Raji (cell line): ENCODE data around the gene MRPL51.

ENCODE experiments used
- POLR2A ChIP-seq: IDR thresholded peaks from 2 replicates; pipeline ENCODE4 v1.6.1; 2011; ENCODE audit warnings: low read depth, low read length, control low read depth; ENCODE audit not compliant: insufficient read depth

Gene MRPL51

DNA sequence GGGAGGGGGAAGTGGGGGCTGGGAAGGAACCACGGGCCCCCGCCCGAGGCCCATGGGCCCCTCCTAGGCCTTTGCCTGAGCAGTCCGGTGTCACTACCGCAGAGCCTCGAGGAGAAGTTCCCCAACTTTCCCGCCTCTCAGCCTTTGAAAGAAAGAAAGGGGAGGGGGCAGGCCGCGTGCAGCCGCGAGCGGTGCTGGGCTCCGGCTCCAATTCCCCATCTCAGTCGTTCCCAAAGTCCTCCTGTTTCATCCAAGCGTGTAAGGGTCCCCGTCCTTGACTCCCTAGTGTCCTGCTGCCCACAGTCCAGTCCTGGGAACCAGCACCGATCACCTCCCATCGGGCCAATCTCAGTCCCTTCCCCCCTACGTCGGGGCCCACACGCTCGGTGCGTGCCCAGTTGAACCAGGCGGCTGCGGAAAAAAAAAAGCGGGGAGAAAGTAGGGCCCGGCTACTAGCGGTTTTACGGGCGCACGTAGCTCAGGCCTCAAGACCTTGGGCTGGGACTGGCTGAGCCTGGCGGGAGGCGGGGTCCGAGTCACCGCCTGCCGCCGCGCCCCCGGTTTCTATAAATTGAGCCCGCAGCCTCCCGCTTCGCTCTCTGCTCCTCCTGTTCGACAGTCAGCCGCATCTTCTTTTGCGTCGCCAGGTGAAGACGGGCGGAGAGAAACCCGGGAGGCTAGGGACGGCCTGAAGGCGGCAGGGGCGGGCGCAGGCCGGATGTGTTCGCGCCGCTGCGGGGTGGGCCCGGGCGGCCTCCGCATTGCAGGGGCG is 41.0 kb upstream of the MRPL51 start, which contains the start of gene GAPDH:
Gene GAPDH (plus strand): TSS at position 595 of the 772 bp plus-strand sequence. CDS start 316 bp downstream, outside the sequence.
- peak; percentile 98 for TF ChIP-seq POLR2A

DNA sequence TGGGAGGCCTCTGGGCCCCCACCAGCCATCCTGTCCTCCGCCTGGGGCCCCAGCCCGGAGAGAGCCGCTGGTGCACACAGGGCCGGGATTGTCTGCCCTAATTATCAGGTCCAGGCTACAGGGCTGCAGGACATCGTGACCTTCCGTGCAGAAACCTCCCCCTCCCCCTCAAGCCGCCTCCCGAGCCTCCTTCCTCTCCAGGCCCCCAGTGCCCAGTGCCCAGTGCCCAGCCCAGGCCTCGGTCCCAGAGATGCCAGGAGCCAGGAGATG is 40.5 kb upstream of the MRPL51 start:
- TF ChIP-seq POLR2A = peak; percentile 61

DNA sequence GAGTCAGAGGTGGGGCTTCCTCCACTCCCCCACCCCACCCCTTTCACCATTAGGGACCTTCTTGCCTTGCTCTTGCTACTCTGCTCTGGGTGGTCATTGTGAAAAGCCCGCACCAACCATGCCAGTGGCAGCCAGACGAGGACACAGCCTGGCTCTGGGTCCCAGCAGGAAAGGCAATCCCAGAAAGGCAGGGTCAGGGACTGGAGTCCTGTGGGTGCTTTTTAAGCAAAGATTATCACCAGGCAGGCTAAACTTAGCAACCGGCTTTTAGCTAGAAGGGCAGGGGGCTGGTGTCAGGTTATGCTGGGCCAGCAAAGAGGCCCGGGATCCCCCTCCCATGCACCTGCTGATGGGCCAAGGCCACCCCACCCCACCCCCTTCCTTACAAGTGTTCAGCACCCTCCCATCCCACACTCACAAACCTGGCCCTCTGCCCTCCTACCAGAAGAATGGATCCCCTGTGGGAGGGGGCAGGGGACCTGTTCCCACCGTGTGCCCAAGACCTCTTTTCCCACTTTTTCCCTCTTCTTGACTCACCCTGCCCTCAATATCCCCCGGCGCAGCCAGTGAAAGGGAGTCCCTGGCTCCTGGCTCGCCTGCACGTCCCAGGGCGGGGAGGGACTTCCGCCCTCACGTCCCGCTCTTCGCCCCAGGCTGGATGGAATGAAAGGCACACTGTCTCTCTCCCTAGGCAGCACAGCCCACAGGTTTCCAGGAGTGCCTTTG is 40.0 kb upstream of the MRPL51 start:
- TF ChIP-seq POLR2A = peak; percentile 61; the same call in 1 of the 2 replicates

DNA sequence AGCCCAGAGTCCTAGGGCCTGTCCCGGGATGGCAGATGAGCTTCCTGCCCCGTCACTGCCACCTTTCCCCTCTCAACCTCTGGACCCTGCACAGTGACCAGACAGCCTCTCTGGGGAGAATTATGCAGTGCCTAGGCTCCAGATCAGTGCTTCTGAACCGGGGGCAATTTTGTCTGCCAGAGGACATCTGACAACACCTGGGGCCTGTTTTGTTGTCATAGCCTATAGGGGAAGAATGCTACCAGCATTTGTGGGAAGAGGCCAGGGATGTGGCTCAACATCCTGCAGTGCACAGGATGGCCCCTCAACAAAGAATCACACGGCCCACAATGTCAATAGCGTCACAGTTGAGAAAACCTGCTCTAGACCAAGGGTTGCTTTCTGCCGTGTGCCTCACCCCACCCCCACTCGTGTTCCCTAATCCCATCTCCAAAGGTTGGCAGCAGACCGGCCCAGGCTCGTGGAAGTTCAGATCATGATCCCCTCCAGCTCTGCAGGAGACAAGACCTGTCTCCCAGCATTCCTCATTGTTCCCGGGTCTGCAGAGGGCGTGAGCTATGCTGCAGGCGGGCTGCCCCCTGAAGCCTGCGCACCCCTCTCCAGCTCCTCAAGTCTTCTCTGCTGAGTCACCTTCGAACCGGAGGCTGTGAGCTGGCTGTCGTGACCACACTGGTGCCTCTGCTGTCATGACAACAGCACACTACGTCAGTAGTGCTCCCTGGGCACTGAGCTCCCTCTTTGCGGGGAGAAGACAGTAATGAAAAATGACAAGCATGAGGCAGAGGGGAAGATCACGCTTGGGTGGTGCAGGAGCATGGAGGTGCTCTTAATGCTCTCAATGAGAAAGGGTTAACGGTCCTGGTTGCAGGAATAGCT is 39.2 kb upstream of the MRPL51 start:
- TF ChIP-seq POLR2A = peak; percentile 51; the same call in 1 of the 2 replicates

DNA sequence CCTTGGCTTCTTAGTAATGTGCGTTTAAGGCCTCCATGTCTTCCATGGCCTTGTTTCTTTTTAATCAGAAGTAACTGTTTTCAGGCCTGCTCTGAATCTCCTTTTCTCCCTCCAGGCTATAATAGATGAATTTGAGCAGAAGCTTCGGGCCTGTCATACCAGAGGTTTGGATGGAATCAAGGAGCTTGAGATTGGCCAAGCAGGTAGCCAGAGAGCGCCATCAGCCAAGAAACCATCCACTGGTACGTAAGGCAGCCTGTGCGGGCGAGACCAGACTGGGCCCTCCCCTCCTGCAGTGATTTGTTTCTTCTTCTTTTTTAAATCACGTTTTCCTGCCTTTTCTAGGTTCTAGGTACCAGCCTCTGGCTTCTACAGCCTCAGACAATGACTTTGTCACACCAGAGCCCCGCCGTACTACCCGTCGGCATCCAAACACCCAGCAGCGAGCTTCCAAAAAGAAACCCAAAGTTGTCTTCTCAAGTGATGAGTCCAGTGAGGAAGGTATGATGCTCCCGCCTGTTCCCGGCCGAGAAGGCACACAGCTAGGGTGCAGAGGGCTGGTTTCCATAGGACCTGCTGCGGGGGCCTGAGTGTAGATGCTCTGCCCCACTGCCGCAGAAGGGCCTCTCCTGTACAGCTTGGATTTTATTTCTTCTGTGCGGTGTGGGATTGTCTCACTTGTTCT is 37.7 kb upstream of the MRPL51 start:
- peak; percentile 17; the same call in 1 of the 2 replicates for TF ChIP-seq POLR2A

DNA sequence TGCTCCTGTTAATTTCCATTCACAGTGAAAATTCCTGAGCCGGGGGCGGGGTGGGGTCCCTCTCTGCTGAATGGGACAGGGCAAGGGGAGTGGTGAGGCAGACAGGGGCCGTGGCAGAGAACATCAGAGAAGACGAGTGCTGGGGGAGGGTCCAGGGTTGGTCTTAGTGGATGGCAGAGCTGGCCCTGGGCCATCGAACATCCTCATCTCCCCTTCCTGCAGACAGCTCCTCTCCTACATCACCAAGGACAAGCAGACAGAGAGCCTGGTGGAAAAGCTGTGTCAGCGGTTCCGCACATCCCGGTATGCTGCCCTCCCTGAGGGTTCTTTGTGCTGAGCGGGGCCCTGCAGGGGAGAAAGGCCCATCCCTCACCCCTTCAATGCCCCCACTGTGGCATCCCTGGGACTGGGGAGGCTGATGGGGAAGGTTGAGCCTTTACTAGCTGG is 36.3 kb upstream of the MRPL51 start:
- no peak for TF ChIP-seq POLR2A

DNA sequence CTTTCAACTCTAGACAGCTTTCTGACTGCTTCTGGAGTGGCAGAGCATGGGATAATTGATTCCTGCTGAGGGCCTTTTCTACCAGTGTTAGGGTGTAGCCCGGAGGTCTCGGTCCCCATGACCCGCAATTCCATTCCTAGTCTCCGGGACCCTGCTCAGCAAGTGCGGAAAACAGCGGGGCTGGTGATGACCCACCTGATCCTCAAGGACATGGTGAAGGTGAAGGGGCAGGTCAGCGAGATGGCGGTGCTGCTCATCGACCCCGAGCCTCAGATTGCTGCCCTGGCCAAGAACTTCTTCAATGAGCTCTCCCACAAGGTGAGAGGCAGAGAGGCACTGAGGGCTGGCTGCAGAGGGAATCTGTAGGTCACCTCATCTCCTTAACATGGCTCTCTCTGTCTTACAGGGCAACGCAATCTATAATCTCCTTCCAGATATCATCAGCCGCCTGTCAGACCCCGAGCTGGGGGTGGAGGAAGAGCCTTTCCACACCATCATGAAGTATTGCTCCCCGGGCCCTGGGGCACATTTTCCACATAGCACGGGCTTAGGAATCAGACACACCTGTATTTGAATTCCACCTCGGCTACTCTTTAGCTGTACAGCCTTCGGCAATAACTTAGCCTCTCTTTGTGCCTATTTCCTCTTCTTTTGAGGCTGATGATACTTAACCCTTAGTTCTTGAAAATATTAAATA is 35.6 kb upstream of the MRPL51 start:
- TF ChIP-seq POLR2A = no peak

DNA sequence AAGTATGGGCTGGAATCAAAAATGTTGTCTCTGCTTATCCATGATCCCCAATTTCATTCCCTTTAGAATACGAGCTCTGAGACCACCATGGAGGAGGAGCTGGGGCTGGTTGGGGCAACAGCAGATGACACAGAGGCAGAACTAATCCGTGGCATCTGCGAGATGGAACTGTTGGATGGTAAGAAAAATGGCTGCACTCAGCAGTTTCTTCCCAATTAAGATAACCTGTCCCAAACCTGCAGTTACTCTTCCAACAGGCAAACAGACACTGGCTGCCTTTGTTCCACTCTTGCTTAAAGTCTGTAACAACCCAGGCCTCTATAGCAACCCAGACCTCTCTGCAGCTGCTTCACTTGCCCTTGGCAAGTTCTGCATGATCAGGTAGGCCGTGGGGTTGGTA is 34.6 kb upstream of the MRPL51 start:
- no peak for TF ChIP-seq POLR2A

DNA sequence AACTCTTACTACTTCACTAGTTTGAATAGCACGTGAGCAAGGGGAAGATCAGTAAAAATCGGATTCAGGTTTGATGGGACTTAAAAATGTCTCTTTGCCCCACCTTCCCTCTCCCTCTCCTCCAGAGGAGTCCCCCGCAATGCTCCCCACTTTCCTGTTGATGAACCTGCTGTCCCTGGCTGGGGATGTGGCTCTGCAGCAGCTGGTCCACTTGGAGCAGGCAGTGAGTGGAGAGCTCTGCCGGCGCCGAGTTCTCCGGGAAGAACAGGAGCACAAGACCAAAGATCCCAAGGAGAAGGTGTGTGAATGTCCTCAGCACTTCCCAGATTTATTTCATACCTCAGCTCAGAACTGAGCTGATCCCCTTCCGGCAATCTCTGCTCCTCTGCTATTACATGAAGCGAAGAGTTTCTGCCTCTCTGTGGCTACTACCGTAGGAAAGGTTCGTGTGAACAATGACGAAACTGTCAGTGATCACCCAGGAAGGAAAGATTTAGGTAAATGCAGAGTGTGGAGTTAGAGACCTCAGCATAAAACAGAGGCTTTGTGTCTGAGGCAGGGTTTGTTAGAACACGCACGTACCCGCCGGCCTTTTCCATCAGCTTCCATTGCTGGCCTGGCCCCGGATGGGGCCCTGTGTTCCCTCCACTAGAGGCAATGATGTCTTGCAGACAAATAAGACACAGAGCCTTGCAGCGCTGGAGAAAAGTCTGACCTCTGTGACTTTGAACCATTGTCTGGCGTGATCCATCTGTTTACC is 33.9 kb upstream of the MRPL51 start:
- no peak for TF ChIP-seq POLR2A

DNA sequence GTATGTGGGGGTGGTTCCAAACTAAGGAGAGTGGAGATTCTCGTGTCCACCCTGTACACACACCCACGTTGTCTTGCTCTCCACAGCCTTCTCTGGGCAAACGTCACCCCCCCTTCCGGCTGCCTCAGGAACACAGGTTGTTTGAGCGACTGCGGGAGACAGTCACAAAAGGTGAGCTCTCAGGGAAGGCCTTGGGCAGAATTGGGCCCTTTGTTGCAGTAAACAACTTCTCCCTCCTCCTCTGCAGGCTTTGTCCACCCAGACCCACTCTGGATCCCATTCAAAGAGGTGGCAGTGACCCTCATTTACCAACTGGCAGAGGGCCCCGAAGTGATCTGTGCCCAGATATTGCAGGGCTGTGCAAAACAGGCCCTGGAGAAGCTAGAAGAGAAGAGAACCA is 33.1 kb upstream of the MRPL51 start:
- TF ChIP-seq POLR2A = no peak

DNA sequence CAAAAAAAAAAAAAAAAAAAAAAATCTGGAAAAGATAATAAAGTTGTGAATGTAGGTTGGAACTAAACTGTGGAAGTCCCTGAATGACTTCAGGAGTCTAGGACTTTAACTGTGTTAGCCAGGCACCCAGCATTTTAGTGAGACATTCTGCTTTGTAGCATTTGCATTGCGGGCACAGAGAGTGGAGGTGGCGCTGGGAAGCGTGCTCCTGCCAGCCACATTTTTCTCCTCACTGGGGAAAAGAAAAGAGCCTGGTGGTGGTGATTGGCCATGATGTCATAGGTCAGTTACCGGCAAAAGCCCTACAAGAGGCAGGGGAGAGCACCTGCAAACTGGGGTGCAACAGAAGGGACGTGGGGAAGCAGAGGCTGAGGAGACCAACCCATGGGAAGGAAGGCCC is 31.6 kb upstream of the MRPL51 start:
- no peak for TF ChIP-seq POLR2A

DNA sequence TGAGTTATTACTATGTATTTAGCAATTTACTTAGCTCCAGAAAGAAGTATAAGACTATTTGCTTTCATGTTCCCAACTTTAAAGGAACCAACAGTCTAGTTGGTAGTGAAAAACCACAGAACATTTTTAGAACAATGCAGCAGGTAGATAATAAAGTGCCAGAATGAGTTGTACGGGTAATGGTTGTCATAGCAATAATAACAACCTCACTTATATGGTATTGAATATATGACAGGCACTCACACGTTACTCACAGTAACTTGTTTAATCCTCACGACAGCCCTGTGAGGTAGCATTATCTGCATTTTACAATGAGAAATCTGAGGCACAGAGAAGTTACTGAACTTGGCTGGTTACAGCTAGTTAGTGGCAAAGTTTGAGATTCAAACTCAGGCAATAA is 30.6 kb upstream of the MRPL51 start:
- no peak for TF ChIP-seq POLR2A

DNA sequence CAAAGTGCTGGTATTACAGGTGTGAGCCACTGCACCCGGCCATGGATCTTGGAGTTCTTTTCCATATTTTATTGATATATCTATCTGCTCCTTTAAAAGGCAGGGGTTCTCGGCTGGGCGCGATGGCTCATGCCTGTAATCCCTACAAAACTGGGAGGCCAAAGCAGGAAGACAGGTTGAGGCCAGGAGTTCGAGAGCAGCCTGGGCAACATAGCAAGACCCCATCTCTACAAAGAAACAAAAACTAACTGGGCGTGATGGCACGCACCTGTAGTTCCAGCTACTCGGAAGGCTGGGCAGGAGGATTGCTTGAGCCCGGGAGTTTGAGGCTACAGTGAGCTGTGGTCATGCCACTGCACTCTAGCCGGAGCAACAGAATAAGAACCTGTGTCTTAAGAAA is 29.1 kb upstream of the MRPL51 start:
- TF ChIP-seq POLR2A = no peak

DNA sequence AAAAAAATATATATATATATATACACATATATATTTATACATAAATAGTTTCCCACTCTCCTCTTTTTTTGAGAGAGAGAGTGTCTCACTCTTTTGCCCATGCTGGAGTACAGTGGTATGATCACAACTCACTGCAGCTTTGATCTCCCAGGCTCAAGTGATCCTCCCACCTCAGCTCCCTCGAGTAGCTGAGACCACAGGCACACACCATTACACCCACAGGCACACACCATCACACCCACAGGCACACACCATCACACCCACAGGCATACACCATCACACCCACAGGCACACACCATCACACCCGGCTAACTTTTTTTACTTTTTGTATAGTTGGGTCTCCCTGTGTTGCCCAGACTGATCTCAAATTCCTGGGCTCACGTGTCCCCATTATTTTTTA is 27.1 kb upstream of the MRPL51 start:
- TF ChIP-seq POLR2A = no peak
